Neuronal stem cell (in vitro differentiated cells): ENCODE measurements around the gene GNAQ.

Experiments
- DNase-seq: peaks from one replicate; pipeline ENCODE4 v3.0.0-alpha.2; 2013; ENCODE audit warnings: low spot score
- H2AFZ ChIP-seq: one replicate; pipeline ENCODE4 v1.6.1; 2013; ENCODE audit warnings: mild to moderate bottlenecking, low read length, inconsistent platforms
- H2AK5ac ChIP-seq: 2 replicates; pipeline ENCODE4 v1.6.1; 2013; ENCODE audit warnings: low read depth, mild to moderate bottlenecking, inconsistent platforms, low read length, moderate library complexity, mixed read lengths
- H2BK120ac ChIP-seq: 2 replicates; pipeline ENCODE4 v1.6.1; 2013; ENCODE audit warnings: low read depth, mild to moderate bottlenecking, inconsistent platforms, low read length, moderate library complexity, mixed read lengths
- H2BK12ac ChIP-seq: one replicate; pipeline ENCODE4 v1.6.1; 2013; ENCODE audit warnings: low read length, inconsistent platforms
- H2BK15ac ChIP-seq: 2 replicates; pipeline ENCODE4 v1.6.1; 2013; ENCODE audit warnings: mild to moderate bottlenecking, low read length, inconsistent platforms, mixed read lengths
- H2BK5ac ChIP-seq: one replicate; pipeline ENCODE4 v1.6.1; 2013; ENCODE audit warnings: inconsistent platforms, mild to moderate bottlenecking, low read length, moderate library complexity
- H3K14ac ChIP-seq: one replicate; pipeline ENCODE4 v1.6.1; 2013; ENCODE audit warnings: low read length, inconsistent platforms
- H3K18ac ChIP-seq: 2 replicates; pipeline ENCODE4 v1.6.1; 2013; ENCODE audit warnings: low read length, inconsistent platforms
- H3K23ac ChIP-seq: 2 replicates; pipeline ENCODE4 v1.6.1; 2013; ENCODE audit warnings: low read depth, mild to moderate bottlenecking, mixed read lengths, low read length, inconsistent platforms; ENCODE audit not compliant: poor library complexity
- H3K27ac ChIP-seq: replicated peaks from 3 replicates; pipeline ENCODE4 v1.5.1; 2013; ENCODE audit warnings: low read length, inconsistent platforms
- H3K27me3 ChIP-seq, 3 experiments: 2 replicates each; pipeline ENCODE4 v1.6.1; 2013; ENCODE audit warnings: low read length in 3 of 3, mild to moderate bottlenecking in 2 of 3, inconsistent platforms in 1 of 3, low read depth in 1 of 3, mixed read lengths in 1 of 3, moderate library complexity in 1 of 3; ENCODE audit not compliant: control insufficient read depth in 3 of 3, insufficient read depth in 3 of 3
- H3K36me3 ChIP-seq, 2 donors: replicated peaks in 1 of 2; 2 replicates each; pipeline ENCODE4 v1.6.1; 2013; ENCODE audit warnings: low read length in 2 of 2; ENCODE audit not compliant: control insufficient read depth in 2 of 2, insufficient read depth in 2 of 2
- H3K4ac ChIP-seq: 2 replicates; pipeline ENCODE4 v1.6.1; 2013; ENCODE audit warnings: inconsistent platforms, mild to moderate bottlenecking, low read length, moderate library complexity
- H3K4me1 ChIP-seq, 2 donors: 1 replicate in 1 of 2; 2 replicates in 1 of 2; pipeline ENCODE4 v1.6.1; 2013; ENCODE audit warnings: low read length in 2 of 2, low read depth in 1 of 2; ENCODE audit not compliant: control insufficient read depth in 2 of 2, insufficient read depth in 1 of 2
- H3K4me2 ChIP-seq: one replicate; pipeline ENCODE4 v1.6.1; 2013; ENCODE audit warnings: mild to moderate bottlenecking, low read length, inconsistent platforms; ENCODE audit not compliant: insufficient read depth, poor library complexity, severe bottlenecking
- H3K4me3 ChIP-seq, 2 donors: 2 replicates each; pipeline ENCODE4 v1.5.1; 2013; ENCODE audit warnings: low read length in 2 of 2, mild to moderate bottlenecking in 2 of 2, inconsistent platforms in 1 of 2, moderate library complexity in 1 of 2
- H3K79me1 ChIP-seq: one replicate; pipeline ENCODE4 v1.6.1; 2013; ENCODE audit warnings: low read depth, mild to moderate bottlenecking, inconsistent platforms, low read length, moderate library complexity
- H3K9ac ChIP-seq: one replicate; pipeline ENCODE4 v1.6.1; 2013; ENCODE audit warnings: mild to moderate bottlenecking, low read depth, low read length, inconsistent platforms; ENCODE audit not compliant: poor library complexity
- H3K9me3 ChIP-seq, 2 donors: replicated peaks in 1 of 2; 2 replicates each; pipeline versions ENCODE3 to v1.6.1; 2013; ENCODE audit warnings: low read length in 2 of 2, mild to moderate bottlenecking in 2 of 2, inconsistent platforms in 1 of 2, low read depth in 1 of 2, mixed read lengths in 1 of 2, moderate library complexity in 1 of 2; ENCODE audit not compliant: control insufficient read depth in 2 of 2, insufficient read depth in 1 of 2
- H4K8ac ChIP-seq: one replicate; pipeline ENCODE4 v1.6.1; 2013; ENCODE audit warnings: low read depth, mild to moderate bottlenecking, inconsistent platforms, low read length, moderate library complexity
- H4K91ac ChIP-seq: one replicate; pipeline ENCODE4 v1.6.1; 2013; ENCODE audit warnings: low read length, low read depth, mild to moderate bottlenecking, inconsistent platforms; ENCODE audit not compliant: poor library complexity
- WGBS, 2 donors: extraction: QIAGEN DNeasy Blood & Tissue Kit; methylation state at CpG; one replicate each; pipeline ENCODE4 v1.1.7; 2013; ENCODE audit warnings: missing lambda C conversion rate in 2 of 2, mixed read lengths in 1 of 2; ENCODE audit not compliant: insufficient read length in 2 of 2, insufficient replicate concordance in 1 of 2; ENCODE audit errors: extremely low coverage in 2 of 2; 5-methylcytosine and 5-hydroxymethylcytosine counted together

The GNAQ gene

DNA sequence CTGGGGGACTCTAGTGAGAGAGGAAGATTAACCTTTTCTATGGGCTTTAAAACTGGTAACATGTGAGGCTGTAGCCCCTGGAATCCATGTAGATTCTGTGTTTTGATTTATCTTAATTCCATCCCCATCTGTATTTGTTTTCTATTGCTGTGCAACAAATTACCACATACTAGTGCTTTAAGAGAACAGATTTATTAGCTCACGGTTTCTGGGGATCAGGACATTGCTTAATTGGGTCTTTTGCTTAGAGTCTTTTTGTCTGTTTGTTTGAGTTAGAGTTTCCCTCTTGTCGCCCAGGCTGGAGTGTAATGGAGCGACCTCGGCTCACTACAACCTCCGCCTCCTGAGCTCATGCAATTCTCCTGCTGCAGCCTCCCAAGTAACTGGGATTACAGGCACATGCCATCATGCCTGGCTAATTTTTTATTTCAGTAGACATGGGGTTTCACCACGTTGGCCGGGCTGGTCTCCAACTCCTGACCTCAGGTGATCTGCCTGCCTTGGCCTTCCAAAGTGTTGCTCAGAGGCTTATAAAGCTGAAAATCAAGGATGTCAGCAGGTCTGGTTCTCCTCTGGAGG is 353.6 kb downstream of the GNAQ start:
- Histone ChIP-seq H4K91ac (no peak overlapping the region), H3K4ac (no peak overlapping the region), H3K9me3 (no peaks in the 10 kb centered on the region), H2BK15ac (no peak overlapping the region), H2BK5ac (no peak overlapping the region), H3K9ac (no peak overlapping the region), H3K36me3 (no peaks in the 10 kb centered on the region), H3K27ac (no peak overlapping the region), H2AFZ (no peak overlapping the region), H3K23ac (no peak overlapping the region), H2BK12ac (no peak overlapping the region), H2AK5ac (no peak overlapping the region), H3K18ac (no peak overlapping the region), H3K79me1 (no peaks in the 10 kb centered on the region), H4K8ac (no peak overlapping the region), H2BK120ac (no peak overlapping the region), H3K14ac (no peak overlapping the region), H3K4me3 (no peak overlapping the region), H3K4me2 (no peak overlapping the region), H3K4me1 (no peaks in the 10 kb centered on the region), H3K27me3 (no peaks in the 10 kb centered on the region)
- DNase-seq: no peak
- WGBS, 2 donors: no CpG with 5 or more reads among the region's 7 CpGs

DNA sequence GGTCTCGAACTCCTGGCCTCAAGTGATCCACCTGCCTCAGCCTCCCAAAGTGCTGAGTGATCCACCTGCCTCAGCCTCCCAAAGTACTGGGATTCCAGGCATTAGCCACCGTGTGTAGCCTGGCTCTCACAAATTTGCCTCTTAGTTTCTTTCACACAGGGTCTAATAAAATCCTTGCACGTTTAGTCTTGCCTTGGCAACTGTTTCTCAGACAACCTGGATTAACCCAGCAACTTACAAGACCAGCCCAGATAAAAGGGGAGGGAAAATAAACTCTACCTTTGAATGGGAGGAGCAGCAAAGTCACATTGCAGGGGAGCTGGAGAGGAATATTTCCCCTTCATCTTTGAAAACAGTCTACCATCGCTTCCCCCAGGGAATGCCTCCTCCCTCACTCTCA is 354.2 kb downstream of the GNAQ start:
- H3K36me3 ChIP-seq: no peaks in the 10 kb centered on the region

DNA sequence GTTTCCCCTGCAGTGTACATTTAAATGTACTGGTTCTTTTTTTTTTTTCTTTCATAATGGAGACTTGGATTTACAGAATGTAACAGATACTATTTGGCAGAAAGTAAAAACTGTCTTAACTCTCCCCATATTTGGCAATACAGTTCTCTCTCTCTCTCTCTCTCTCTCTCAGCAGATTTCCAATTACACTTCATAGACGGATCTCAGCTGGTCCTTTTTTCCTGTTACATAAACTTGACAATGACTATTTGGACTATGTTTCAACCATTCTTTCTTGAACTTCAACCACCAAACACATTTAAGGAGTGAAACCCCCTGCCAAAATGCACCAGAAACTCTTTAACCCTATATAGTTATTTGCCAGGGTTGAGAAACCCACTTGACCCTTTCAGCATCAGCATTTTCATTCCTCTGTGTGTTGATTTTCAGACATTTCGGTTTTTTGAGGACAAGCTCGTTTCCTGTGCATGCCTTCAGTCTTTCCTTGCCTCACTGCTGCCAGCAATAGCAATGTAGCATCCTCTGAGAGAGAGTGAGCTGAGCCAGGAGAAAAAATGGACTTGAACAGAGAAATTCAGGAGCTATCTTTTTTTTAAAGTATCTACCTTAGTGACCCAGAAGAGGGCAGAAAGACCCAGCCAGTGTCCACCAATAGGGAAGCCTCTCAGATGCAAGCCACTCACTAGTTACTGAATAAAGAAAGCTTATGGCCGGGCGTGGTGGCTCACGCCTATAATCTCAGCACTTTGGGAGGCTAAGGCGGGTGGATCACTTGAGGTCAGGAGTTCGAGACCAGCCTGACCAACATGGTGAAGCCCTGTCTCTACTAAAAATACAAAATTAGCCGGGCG is 357.4 kb downstream of the GNAQ start:
- H3K9ac ChIP-seq: no peak overlapping the region
- H2BK120ac ChIP-seq: no peak overlapping the region
- H3K18ac ChIP-seq: no peak overlapping the region
- no peaks in the 10 kb centered on the region for H3K79me1 ChIP-seq
- no peaks in the 10 kb centered on the region for H3K9me3 ChIP-seq
- no peak overlapping the region for H2AK5ac ChIP-seq
- H2BK15ac ChIP-seq: no peak overlapping the region
- no peak overlapping the region for H3K23ac ChIP-seq
- no peak overlapping the region for H3K4ac ChIP-seq
- H3K4me2 ChIP-seq: no peak overlapping the region
- DNase-seq: no peak
- H3K36me3 ChIP-seq: no peaks in the 10 kb centered on the region
- H3K27ac ChIP-seq: no peak overlapping the region
- no peak overlapping the region for H3K4me3 ChIP-seq
- no CpG with 5 or more reads among the region's 10 CpGs for WGBS, 2 donors
- H4K8ac ChIP-seq: no peak overlapping the region
- no peak overlapping the region for H2BK12ac ChIP-seq
- H3K27me3 ChIP-seq: peaks cover 0 to 2% (median 0%) of the 10 kb centered on the region in 3 experiments
- no peak overlapping the region for H4K91ac ChIP-seq
- no peak overlapping the region for H3K14ac ChIP-seq
- H3K4me1 ChIP-seq: no peaks in the 10 kb centered on the region
- H2AFZ ChIP-seq: no peak overlapping the region
- no peak overlapping the region for H2BK5ac ChIP-seq

More for the DNA sequence above, 354.2 kb downstream of the GNAQ start:
- no peak overlapping the region for H2BK120ac ChIP-seq
- H4K8ac ChIP-seq: no peak overlapping the region
- no CpG with 5 or more reads among the region's 4 CpGs for WGBS, 2 donors
- no peak overlapping the region for H2AK5ac ChIP-seq
- DNase-seq: no peak
- H3K79me1 ChIP-seq: no peaks in the 10 kb centered on the region
- no peak overlapping the region for H3K27ac ChIP-seq
- no peak overlapping the region for H2BK12ac ChIP-seq
- H3K9ac ChIP-seq: no peak overlapping the region
- no peak overlapping the region for H3K14ac ChIP-seq
- H3K18ac ChIP-seq: no peak overlapping the region
- H3K4me2 ChIP-seq: no peak overlapping the region
- no peaks in the 10 kb centered on the region for H3K9me3 ChIP-seq
- H3K23ac ChIP-seq: no peak overlapping the region
- H2BK5ac ChIP-seq: no peak overlapping the region
- H3K4me1 ChIP-seq: no peaks in the 10 kb centered on the region
- no peak overlapping the region for H2AFZ ChIP-seq
- no peaks in the 10 kb centered on the region for H3K27me3 ChIP-seq
- no peak overlapping the region for H3K4me3 ChIP-seq
- no peak overlapping the region for H2BK15ac ChIP-seq
- no peak overlapping the region for H4K91ac ChIP-seq
- no peak overlapping the region for H3K4ac ChIP-seq

DNA sequence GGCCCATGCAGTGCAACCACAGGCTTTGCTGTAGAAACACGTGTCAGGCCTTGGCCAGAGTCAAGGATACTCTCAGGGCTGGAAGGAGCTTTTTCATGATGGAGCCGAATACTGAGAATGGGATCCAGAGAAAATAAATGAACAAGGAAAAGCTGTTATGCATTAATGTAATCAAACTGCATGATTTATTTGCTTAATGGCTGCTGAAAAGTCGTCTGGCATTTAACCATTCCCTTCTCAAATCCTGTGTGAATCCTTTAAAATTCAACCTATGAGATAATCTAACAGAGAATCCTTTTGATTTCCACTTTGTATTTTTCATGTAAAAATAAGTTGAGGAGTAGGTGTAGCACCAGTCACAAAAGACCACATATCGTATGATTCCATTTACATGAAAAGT is 359.4 kb downstream of the GNAQ start:
- Histone ChIP-seq H3K4me2 (no peak overlapping the region), H4K8ac (no peak overlapping the region), H3K4ac (no peak overlapping the region), H2AK5ac (no peak overlapping the region), H2BK5ac (no peak overlapping the region), H3K9me3 (no peaks in the 10 kb centered on the region), H3K14ac (no peak overlapping the region), H3K23ac (no peak overlapping the region), H3K27me3 (peaks cover 0 to 2% (median 0%) of the 10 kb centered on the region in 3 experiments), H3K18ac (peak overlapping the region; percentile 41), H2AFZ (no peak overlapping the region), H3K9ac (no peak overlapping the region), H3K36me3 (no peaks in the 10 kb centered on the region), H4K91ac (no peak overlapping the region), H2BK120ac (no peak overlapping the region), H3K79me1 (no peaks in the 10 kb centered on the region), H3K4me1 (no peaks in the 10 kb centered on the region), H2BK15ac (no peak overlapping the region), H3K27ac (no peak overlapping the region), H3K4me3 (no peak overlapping the region), H2BK12ac (no peak overlapping the region)
- no peak for DNase-seq
- no CpG with 5 or more reads among the region's 4 CpGs for WGBS, 2 donors
